MM.1S (cell line): ENCODE data around the gene SCN4A.
A peak's percentile ranks its signal among the peaks of the same experiment; 100 is the strongest.

Source experiments
- DNase-seq: peaks from one replicate; pipeline ENCODE4 v3.0.0-alpha.2; 2015
- H2AFZ ChIP-seq: fragments of 300-600 bp; sonication (generic); 2 replicates; pipeline ENCODE4 v1.6.0; 2016; ENCODE audit warnings: antibody characterized with exemption, low read length
- H3F3A ChIP-seq: fragments of 300-600 bp; sonication (generic); 2 replicates; pipeline ENCODE4 v1.6.1; 2016; ENCODE audit warnings: mild to moderate bottlenecking, antibody characterized with exemption, low read length, moderate library complexity, mixed read lengths; ENCODE audit not compliant: insufficient read depth
- H3K27ac ChIP-seq: fragments of 300-600 bp; sonication (generic); 2 replicates; pipeline ENCODE4 v1.5.1; 2016; ENCODE audit warnings: mild to moderate bottlenecking, low read length
- H3K27me3 ChIP-seq: fragments of 300-600 bp; sonication (generic); replicated peaks from 2 replicates; pipeline ENCODE4 v1.6.0; 2016; ENCODE audit warnings: low read length; ENCODE audit not compliant: insufficient read depth
- H3K36me3 ChIP-seq: fragments of 300-600 bp; sonication (generic); replicated peaks from 2 replicates; pipeline ENCODE4 v1.6.1; 2016; ENCODE audit warnings: mild to moderate bottlenecking, low read length, mixed read lengths; ENCODE audit not compliant: insufficient read depth
- H3K4me1 ChIP-seq: fragments of 300-600 bp; sonication (generic); 2 replicates; pipeline ENCODE4 v1.6.1; 2016; ENCODE audit warnings: low read length, mixed read lengths
- H3K4me2 ChIP-seq: fragments of 300-600 bp; sonication (generic); 2 replicates; pipeline ENCODE4 v1.6.0; 2016; ENCODE audit warnings: low read depth, low read length
- H3K4me3 ChIP-seq: fragments of 300-600 bp; sonication (generic); 2 replicates; pipeline ENCODE4 v1.5.1; 2016; ENCODE audit warnings: low read length, mixed read lengths
- H3K79me2 ChIP-seq: fragments of 300-600 bp; sonication (generic); 2 replicates; pipeline ENCODE4 v1.6.1; 2016; ENCODE audit warnings: mixed run types, low read length, mixed read lengths
- H3K9ac ChIP-seq: fragments of 300-600 bp; sonication (generic); 2 replicates; pipeline ENCODE4 v1.6.1; 2016; ENCODE audit warnings: low read length, mixed read lengths
- H3K9me2 ChIP-seq: fragments of 300-600 bp; sonication (generic); replicated peaks from 2 replicates; pipeline ENCODE4 v1.6.1; 2016; ENCODE audit warnings: mild to moderate bottlenecking, low read length, mixed read lengths; ENCODE audit not compliant: insufficient read depth
- H3K9me3 ChIP-seq: fragments of 300-600 bp; sonication (generic); replicated peaks from 2 replicates; pipeline ENCODE4 v1.6.1; 2016; ENCODE audit warnings: mild to moderate bottlenecking, low read length, mixed read lengths; ENCODE audit not compliant: insufficient read depth
- H4K20me1 ChIP-seq: fragments of 300-600 bp; sonication (generic); 2 replicates; pipeline ENCODE4 v1.6.1; 2016; ENCODE audit warnings: mild to moderate bottlenecking, low read length, moderate library complexity, mixed read lengths; ENCODE audit not compliant: insufficient read depth
- EZH2 ChIP-seq: fragments of 300-600 bp; sonication (generic); optimal IDR thresholded peaks from 2 replicates; pipeline ENCODE3; 2017; ENCODE audit warnings: low read depth, mild to moderate bottlenecking, antibody characterized with exemption, low read length, mixed read lengths
- EZH2phosphoT487 ChIP-seq: fragments of 300-600 bp; sonication (generic); IDR thresholded peaks from 2 replicates; pipeline ENCODE4 v1.6.1; 2018; ENCODE audit warnings: antibody characterized with exemption, low read length
- TF ChIP-seq, protein P1 (sequence below): fragments of 300-600 bp; sonication (generic); IDR thresholded peaks from 2 replicates; pipeline ENCODE4 v1.5.1; 2016; ENCODE audit warnings: antibody characterized with exemption, low read length, mixed read lengths

SCN4A gene

GRCh38 chr17:64016974-64017373 lies 44.3 kb upstream of the SCN4A start:
- no peak overlapping the region for H2AFZ ChIP-seq
- H3K4me3 ChIP-seq, result no peak overlapping the region
- no peaks in the 10 kb centered on the region for H3K9me2 ChIP-seq
- no peak overlapping the region for H3K9ac ChIP-seq
- H3K4me1 ChIP-seq, result peaks cover 26% of the 10 kb centered on the region
- H3K36me3 ChIP-seq, result no peaks in the 10 kb centered on the region
- no peaks in the 10 kb centered on the region for H3K27me3 ChIP-seq
- H3K27ac ChIP-seq, result no peak overlapping the region
- DNase-seq, result no peak
- no peak overlapping the region; the same call in 1 of the 2 replicates for H3K4me2 ChIP-seq
- H4K20me1 ChIP-seq, result no peaks in the 10 kb centered on the region
- H3K79me2 ChIP-seq, result peaks cover 74% of the 10 kb centered on the region
- TF ChIP-seq, protein P1, sequence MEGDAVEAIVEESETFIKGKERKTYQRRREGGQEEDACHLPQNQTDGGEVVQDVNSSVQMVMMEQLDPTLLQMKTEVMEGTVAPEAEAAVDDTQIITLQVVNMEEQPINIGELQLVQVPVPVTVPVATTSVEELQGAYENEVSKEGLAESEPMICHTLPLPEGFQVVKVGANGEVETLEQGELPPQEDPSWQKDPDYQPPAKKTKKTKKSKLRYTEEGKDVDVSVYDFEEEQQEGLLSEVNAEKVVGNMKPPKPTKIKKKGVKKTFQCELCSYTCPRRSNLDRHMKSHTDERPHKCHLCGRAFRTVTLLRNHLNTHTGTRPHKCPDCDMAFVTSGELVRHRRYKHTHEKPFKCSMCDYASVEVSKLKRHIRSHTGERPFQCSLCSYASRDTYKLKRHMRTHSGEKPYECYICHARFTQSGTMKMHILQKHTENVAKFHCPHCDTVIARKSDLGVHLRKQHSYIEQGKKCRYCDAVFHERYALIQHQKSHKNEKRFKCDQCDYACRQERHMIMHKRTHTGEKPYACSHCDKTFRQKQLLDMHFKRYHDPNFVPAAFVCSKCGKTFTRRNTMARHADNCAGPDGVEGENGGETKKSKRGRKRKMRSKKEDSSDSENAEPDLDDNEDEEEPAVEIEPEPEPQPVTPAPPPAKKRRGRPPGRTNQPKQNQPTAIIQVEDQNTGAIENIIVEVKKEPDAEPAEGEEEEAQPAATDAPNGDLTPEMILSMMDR, result no peak
- TF ChIP-seq EZH2phosphoT487, result no peak
- no peak for TF ChIP-seq EZH2
- no peaks in the 10 kb centered on the region for H3K9me3 ChIP-seq
- peaks cover 38% of the 10 kb centered on the region for H3F3A ChIP-seq

GRCh38 chr17:64016231-64016784 lies 43.6 kb upstream of the SCN4A start:
- H3K4me3 ChIP-seq, result no peak overlapping the region
- DNase-seq, result no peak

DNA sequence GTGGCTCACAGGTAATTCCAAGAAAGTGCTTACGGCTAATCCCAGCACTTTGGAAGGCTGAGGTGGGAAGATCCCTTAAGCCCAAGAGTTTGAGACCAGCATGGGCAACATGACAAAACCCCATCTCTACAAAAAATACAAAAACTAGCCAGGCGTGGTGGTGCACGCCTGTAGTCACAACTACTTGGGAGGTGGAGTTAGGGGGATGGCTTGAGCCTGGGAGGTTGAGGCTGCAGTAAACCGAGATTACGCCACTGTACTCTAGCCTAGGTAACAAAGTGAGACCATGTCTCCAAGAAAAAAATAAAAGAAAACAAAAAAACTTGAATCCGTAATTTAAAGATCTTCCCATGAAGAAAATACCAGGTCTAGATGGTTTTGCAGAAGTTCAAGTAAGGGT lies 42.7 kb upstream of the SCN4A start:
- no peak for TF ChIP-seq EZH2phosphoT487
- Histone ChIP-seq H3K4me3 (no peak overlapping the region), H3K27ac (no peak overlapping the region; the same call in 1 of the 2 replicates)

More at GRCh38 chr17:64016231-64016784, 43.6 kb upstream of the SCN4A start:
- H2AFZ ChIP-seq, result no peak overlapping the region
- H3K4me1 ChIP-seq, result peaks cover 25% of the 10 kb centered on the region
- no peak overlapping the region for H3K9ac ChIP-seq
- H3K4me2 ChIP-seq, result peak overlapping the region; percentile 15; the same call in 1 of the 2 replicates
- peaks cover 81% of the 10 kb centered on the region for H3K79me2 ChIP-seq
- H3K27me3 ChIP-seq, result no peaks in the 10 kb centered on the region
- peak overlapping the region; percentile 9; the same call in 1 of the 2 replicates for H3K27ac ChIP-seq
- no peak for TF ChIP-seq EZH2phosphoT487
- TF ChIP-seq, protein P1, result peak; percentile 44
- no peaks in the 10 kb centered on the region for H3K9me3 ChIP-seq
- peaks cover 36% of the 10 kb centered on the region for H3F3A ChIP-seq
- H4K20me1 ChIP-seq, result no peaks in the 10 kb centered on the region
- no peaks in the 10 kb centered on the region for H3K9me2 ChIP-seq
- no peaks in the 10 kb centered on the region for H3K36me3 ChIP-seq

More for the DNA sequence above, 42.7 kb upstream of the SCN4A start:
- Histone ChIP-seq H3K9me3 (no peaks in the 10 kb centered on the region), H3K79me2 (peaks cover 81% of the 10 kb centered on the region), H3K9ac (no peak overlapping the region), H3K36me3 (no peaks in the 10 kb centered on the region), H4K20me1 (no peaks in the 10 kb centered on the region), H3F3A (peaks cover 27% of the 10 kb centered on the region), H3K4me1 (peaks cover 20% of the 10 kb centered on the region), H3K9me2 (no peaks in the 10 kb centered on the region), H3K27me3 (no peaks in the 10 kb centered on the region), H2AFZ (no peak overlapping the region), H3K4me2 (peak overlapping the region; percentile 61)
- no peak for DNase-seq
